Upper lobe of left lung (tissue), 6 donors: ENCODE results near the gene PHF21A. TPM values are rescaled to one million over a fixed set of nuclear protein-coding genes. Genes with fewer than 3 reads are reported as not detected.

Source experiments
- ATAC-seq, 2 donors: fragments of 200-7000 bp; cut with Tn5 transposase; one replicate each; pipeline ENCODE4 v1.9.1; 2022; ENCODE audit warnings: mild to moderate bottlenecking in 2 of 2, moderate library complexity in 2 of 2; ENCODE audit not compliant: low FRiP score in 2 of 2
- DNase-seq, 2 donors: peaks; one replicate each; pipeline ENCODE4 v3.0.0-alpha.2; 2019 to 2020
- H3K27ac ChIP-seq, 4 donors: fragments of 200-600 bp; sonication (generic); one replicate each; pipeline ENCODE4 v1.5.1; 2016 to 2019
- H3K27me3 ChIP-seq, 4 donors: fragments of 200-600 bp; sonication (generic); one replicate each; pipeline ENCODE4 v1.5.1; 2017 to 2019
- H3K36me3 ChIP-seq, 4 donors: fragments of 200-600 bp; sonication (generic); one replicate each; pipeline ENCODE4 v1.5.1; 2016 to 2019
- H3K4me1 ChIP-seq, 4 donors: fragments of 200-600 bp; sonication (generic); one replicate each; pipeline ENCODE4 v1.5.1; 2018 to 2019
- H3K4me3 ChIP-seq, 4 donors: fragments of 200-600 bp; sonication (generic); one replicate each; pipeline ENCODE4 v1.5.1; 2017 to 2019; ENCODE audit warnings: mild to moderate bottlenecking in 2 of 4, moderate library complexity in 1 of 4
- H3K9me3 ChIP-seq, 4 donors: fragments of 200-600 bp; sonication (generic); one replicate each; pipeline ENCODE4 v1.5.1; 2018 to 2019
- EP300 ChIP-seq, 4 donors: sonication (generic); formaldehyde crosslinking; IDR thresholded peaks; one replicate each; pipeline ENCODE4 v1.5.1; 2017; ENCODE audit warnings: antibody characterized with exemption in 4 of 4, control low read depth in 2 of 4
- POLR2A ChIP-seq, 4 donors: fragments of 450-650 bp; IDR thresholded peaks; one replicate each; pipeline ENCODE4 v1.5.1; 2016 to 2017; ENCODE audit warnings: antibody characterized with exemption in 4 of 4, mild to moderate bottlenecking in 2 of 4
- POLR2AphosphoS5 ChIP-seq, 2 donors: sonication (generic); formaldehyde crosslinking; IDR thresholded peaks; one replicate each; pipeline ENCODE4 v1.5.1; 2017; ENCODE audit warnings: antibody characterized with exemption in 2 of 2
- WGBS, 2 donors: methylation state at CpG; one replicate each; pipeline ENCODE4 v1.1.5; 2017 to 2018; 5-methylcytosine and 5-hydroxymethylcytosine counted together
- total RNA-seq, 6 donors: library from RNA; depleted of rRNA in 4 of 6; stranded (reverse); fragments of >200 nt in 4 of 6; gene quantifications; one replicate each; pipeline versions ENCODE4 v1.1.0 to v1.2.1, GENCODE V29; 2016 to 2021
- TF ChIP-seq, protein P1 (sequence below), 6 experiments: fragments of 450-650 bp in 4 of 6; fragments of 200-600 bp in 2 of 6; sonication (generic) in 2 of 6; IDR thresholded peaks; one replicate each; pipeline ENCODE4 v1.5.1; 2016 to 2019; ENCODE audit warnings: antibody characterized with exemption in 6 of 6
- donor health status: DM: no; HTN: no; CAD: no; lungs with moderate emphysema.
- donor health status: DM: no; HTN: yes; CAD: no; lungs with severe emphysema.

Gene PHF21A
- total RNA-seq, 6 donors from 2014 or later: 21.1 to 99.5 (median 52.2) TPM

DNA sequence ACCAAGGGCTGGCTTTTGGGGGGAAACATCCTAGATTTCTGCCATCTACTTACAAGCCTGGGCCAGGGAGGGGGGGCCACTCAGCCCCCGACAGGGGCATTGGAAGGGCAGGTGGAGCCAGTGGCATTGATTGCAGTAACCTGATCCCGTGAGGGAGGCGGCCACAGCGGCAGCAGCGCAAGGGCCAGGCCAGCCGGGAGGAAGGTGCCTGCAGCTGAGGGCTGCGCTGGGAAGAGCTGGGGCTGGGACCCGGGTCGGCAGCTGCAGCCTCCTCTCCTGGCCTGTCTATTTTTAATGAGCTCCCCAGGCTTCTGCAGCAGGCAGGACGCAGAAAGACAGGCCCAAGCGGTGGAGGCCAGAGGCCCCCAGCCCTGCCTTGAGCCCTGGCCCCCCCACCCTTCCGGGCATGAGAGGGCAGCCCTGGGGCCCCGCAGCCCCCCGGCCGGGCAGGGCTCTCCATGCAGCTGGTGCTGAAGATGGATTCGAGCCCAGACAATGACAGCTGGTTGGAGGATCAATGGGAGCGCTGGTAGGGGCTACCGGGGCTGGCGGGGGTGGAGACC is 224.8 kb downstream of the PHF21A start:
- ATAC-seq (no peak), DNase-seq (peak in 1 of 2 donors; percentile 73)
- Histone ChIP-seq H3K36me3 (no peaks in the 10 kb centered on the region), H3K4me1 (peaks cover 18 to 31% (median 20%) of the 10 kb centered on the region in 4 donors), H3K4me3 (no peak overlapping the region), H3K27ac (no peak overlapping the region), H3K9me3 (no peaks in the 10 kb centered on the region), H3K27me3 (peaks cover 0 to 2% (median 0%) of the 10 kb centered on the region in 4 donors)
- 24 to 73% methylated on average over 3 to 17 of the region's 19 CpGs for WGBS, 2 donors
- TF ChIP-seq EP300 (IDR thresholded peaks at IDR 0.05): no peak
- no peak for TF ChIP-seq POLR2A (IDR thresholded peaks at IDR 0.05)
- TF ChIP-seq POLR2AphosphoS5 (IDR thresholded peaks at IDR 0.05): no peak
- TF ChIP-seq, protein P1, sequence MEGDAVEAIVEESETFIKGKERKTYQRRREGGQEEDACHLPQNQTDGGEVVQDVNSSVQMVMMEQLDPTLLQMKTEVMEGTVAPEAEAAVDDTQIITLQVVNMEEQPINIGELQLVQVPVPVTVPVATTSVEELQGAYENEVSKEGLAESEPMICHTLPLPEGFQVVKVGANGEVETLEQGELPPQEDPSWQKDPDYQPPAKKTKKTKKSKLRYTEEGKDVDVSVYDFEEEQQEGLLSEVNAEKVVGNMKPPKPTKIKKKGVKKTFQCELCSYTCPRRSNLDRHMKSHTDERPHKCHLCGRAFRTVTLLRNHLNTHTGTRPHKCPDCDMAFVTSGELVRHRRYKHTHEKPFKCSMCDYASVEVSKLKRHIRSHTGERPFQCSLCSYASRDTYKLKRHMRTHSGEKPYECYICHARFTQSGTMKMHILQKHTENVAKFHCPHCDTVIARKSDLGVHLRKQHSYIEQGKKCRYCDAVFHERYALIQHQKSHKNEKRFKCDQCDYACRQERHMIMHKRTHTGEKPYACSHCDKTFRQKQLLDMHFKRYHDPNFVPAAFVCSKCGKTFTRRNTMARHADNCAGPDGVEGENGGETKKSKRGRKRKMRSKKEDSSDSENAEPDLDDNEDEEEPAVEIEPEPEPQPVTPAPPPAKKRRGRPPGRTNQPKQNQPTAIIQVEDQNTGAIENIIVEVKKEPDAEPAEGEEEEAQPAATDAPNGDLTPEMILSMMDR (IDR thresholded peaks at IDR 0.05): no peak

GRCh38 chr11:45895553-45896259 is 225.5 kb downstream of the PHF21A start:
- H3K36me3 ChIP-seq: no peaks in the 10 kb centered on the region
- ATAC-seq (no peak), DNase-seq (no peak)
- H3K4me3 ChIP-seq: no peak overlapping the region
- H3K9me3 ChIP-seq: no peaks in the 10 kb centered on the region
- H3K27ac ChIP-seq: no peak overlapping the region
- peaks cover 13 to 23% (median 14%) of the 10 kb centered on the region in 4 donors for H3K4me1 ChIP-seq
- peaks cover 0 to 2% (median 0%) of the 10 kb centered on the region in 4 donors for H3K27me3 ChIP-seq
- 88 to 90% methylated on average over 7 of the region's 8 CpGs for WGBS, 2 donors
- TF ChIP-seq POLR2AphosphoS5 (IDR thresholded peaks at IDR 0.05) (no peak), POLR2A (IDR thresholded peaks at IDR 0.05) (no peak), EP300 (IDR thresholded peaks at IDR 0.05) (no peak)
- TF ChIP-seq, protein P1 (IDR thresholded peaks at IDR 0.05): no peak

- ATAC-seq (no peak), DNase-seq (no peak)
- Histone ChIP-seq H3K4me3 (no peak overlapping the region), H3K27me3 (peaks cover 0 to 2% (median 0%) of the 10 kb centered on the region in 4 donors), H3K36me3 (no peaks in the 10 kb centered on the region), H3K4me1 (peaks cover 8 to 13% (median 9%) of the 10 kb centered on the region in 4 donors), H3K27ac (no peak overlapping the region), H3K9me3 (no peaks in the 10 kb centered on the region)
- TF ChIP-seq POLR2A (IDR thresholded peaks at IDR 0.05) (no peak), EP300 (IDR thresholded peaks at IDR 0.05) (no peak), POLR2AphosphoS5 (IDR thresholded peaks at IDR 0.05) (no peak)
- TF ChIP-seq, protein P1 (IDR thresholded peaks at IDR 0.05): no peak
- 81 to 86% methylated on average over 3 to 6 of the region's 6 CpGs for WGBS, 2 donors
These were observed 226.6 kb downstream of the PHF21A start for GRCh38 chr11:45894555-45895247.

- TF ChIP-seq POLR2AphosphoS5 (IDR thresholded peaks at IDR 0.05): no peak
- TF ChIP-seq, protein P1 (IDR thresholded peaks at IDR 0.05): no peak
- no peak for TF ChIP-seq POLR2A (IDR thresholded peaks at IDR 0.05)
- TF ChIP-seq EP300 (IDR thresholded peaks at IDR 0.05): no peak
- Histone ChIP-seq H3K36me3 (no peaks in the 10 kb centered on the region), H3K4me1 (no peaks in the 10 kb centered on the region), H3K27ac (no peak overlapping the region), H3K4me3 (no peak overlapping the region), H3K9me3 (no peaks in the 10 kb centered on the region), H3K27me3 (no peaks in the 10 kb centered on the region)
- ATAC-seq (no peak), DNase-seq (no peak)
- WGBS, 2 donors: 79 to 85% methylated on average over 4 to 5 of the region's 5 CpGs
These were observed 228.4 kb downstream of the PHF21A start for GRCh38 chr11:45892856-45893255.
